IMR-90 (cell line): Measurements from ENCODE around the gene TNKS2. TPM values are rescaled to one million over a fixed set of nuclear protein-coding genes. Genes with fewer than 3 reads are reported as not detected.

Experiments
- ATAC-seq: fragments of 200-7000 bp; cut with Tn5 transposase; 2 replicates; pipeline ENCODE4 v1.9.1; 2020; ENCODE audit warnings: low read depth, mild to moderate bottlenecking, moderate library complexity
- BruUV-seq: library from RNA; stranded (reverse); fragments of 400-500 nt; replicated peaks from 2 replicates; lab custom pipeline; 2021; lab: Mats Ljungman, UMichigan
- CTCF ChIA-PET: fragments of 300-600 bp; formaldehyde crosslinking; extraction: SDS; loops from one replicate; lab custom pipeline; 2021; ENCODE audit warnings: antibody characterized with exemption; lab: Yijun Ruan, JAX
- POLR2A ChIA-PET: fragments of 300-600 bp; sonication (Branson Sonifier 250); formaldehyde crosslinking; loops from one replicate; lab custom pipeline; 2022; ENCODE audit warnings: antibody characterized with exemption; ENCODE audit not compliant: unreplicated experiment; lab: Charles Lee
- DNase-seq: peaks from one replicate; pipeline ENCODE4 v3.0.0; 2013
- H2AFZ ChIP-seq: replicated peaks from 2 replicates; pipeline ENCODE3; 2013; ENCODE audit warnings: low read length, mild to moderate bottlenecking; ENCODE audit not compliant: poor library complexity
- H2AK5ac ChIP-seq: 2 replicates; pipeline ENCODE4 v1.6.1; 2013; ENCODE audit warnings: low read depth, low read length, inconsistent platforms
- H2AK9ac ChIP-seq: replicated peaks from 2 replicates; pipeline ENCODE3; 2013; ENCODE audit warnings: mild to moderate bottlenecking, low read depth, low read length, moderate library complexity; ENCODE audit not compliant: poor library complexity
- H2BK120ac ChIP-seq: 2 replicates; pipeline ENCODE4 v1.6.1; 2013; ENCODE audit warnings: low read depth, low read length, inconsistent platforms
- H2BK15ac ChIP-seq: 3 replicates; pipeline ENCODE4 v1.6.1; 2013; ENCODE audit warnings: low read depth, low read length, inconsistent platforms
- H2BK20ac ChIP-seq: 2 replicates; pipeline ENCODE4 v1.6.1; 2013; ENCODE audit warnings: low read depth, mild to moderate bottlenecking, inconsistent platforms, low read length, moderate library complexity
- H2BK5ac ChIP-seq: 2 replicates; pipeline ENCODE4 v1.6.1; 2013; ENCODE audit warnings: mild to moderate bottlenecking, low read depth, low read length, inconsistent platforms; ENCODE audit not compliant: poor library complexity, severe bottlenecking
- H3K14ac ChIP-seq: replicated peaks from 2 replicates; pipeline ENCODE4 v1.6.1; 2013; ENCODE audit warnings: low read depth, low read length, inconsistent platforms
- H3K18ac ChIP-seq: 2 replicates; pipeline ENCODE4 v1.6.1; 2013; ENCODE audit warnings: low read depth, low read length, control low read depth
- H3K23ac ChIP-seq: 2 replicates; pipeline ENCODE4 v1.6.1; 2013; ENCODE audit warnings: low read depth, low read length, inconsistent platforms
- H3K27ac ChIP-seq: 2 replicates; pipeline ENCODE4 v1.5.1; 2013; ENCODE audit warnings: mild to moderate bottlenecking, control low read depth, low read length; ENCODE audit not compliant: insufficient read depth
- H3K27me3 ChIP-seq: 2 replicates; pipeline ENCODE4 v1.6.1; 2013; ENCODE audit warnings: low read length; ENCODE audit not compliant: control insufficient read depth, insufficient read depth
- H3K36me3 ChIP-seq: 2 replicates; pipeline ENCODE4 v1.6.1; 2013; ENCODE audit warnings: low read length, mixed read lengths; ENCODE audit not compliant: control insufficient read depth, insufficient read depth
- H3K4ac ChIP-seq: 2 replicates; pipeline ENCODE4 v1.6.1; 2013; ENCODE audit warnings: low read depth, low read length, inconsistent platforms
- H3K4me1 ChIP-seq: 2 replicates; pipeline ENCODE4 v1.6.1; 2013; ENCODE audit warnings: low read length, mixed read lengths; ENCODE audit not compliant: control insufficient read depth, insufficient read depth
- H3K4me2 ChIP-seq: 2 replicates; pipeline ENCODE4 v1.6.1; 2013; ENCODE audit warnings: low read depth, mild to moderate bottlenecking, control low read depth, low read length, moderate library complexity
- H3K4me3 ChIP-seq: 2 replicates; pipeline ENCODE4 v1.5.1; 2013; ENCODE audit warnings: low read depth, mild to moderate bottlenecking, control low read depth, low read length, moderate library complexity; ENCODE audit not compliant: insufficient read depth
- H3K56ac ChIP-seq: 2 replicates; pipeline ENCODE4 v1.6.1; 2013; ENCODE audit warnings: low read length, inconsistent platforms; ENCODE audit not compliant: insufficient read depth; ENCODE audit errors: extremely low read depth
- H3K79me1 ChIP-seq, 2 experiments: 2 replicates each; pipeline ENCODE4 v1.6.1; 2013; ENCODE audit warnings: low read length in 2 of 2, inconsistent platforms in 1 of 2, low read depth in 1 of 2
- H3K9ac ChIP-seq: 2 replicates; pipeline ENCODE4 v1.6.1; 2013; ENCODE audit warnings: low read depth, low read length, control low read depth
- H3K9me1 ChIP-seq: 2 replicates; pipeline ENCODE4 v1.6.1; 2013; ENCODE audit warnings: low read length, inconsistent platforms; ENCODE audit not compliant: insufficient read depth
- H3K9me3 ChIP-seq: 2 replicates; pipeline ENCODE4 v1.6.1; 2013; ENCODE audit warnings: low read length; ENCODE audit not compliant: control insufficient read depth, insufficient read depth
- H4K20me1 ChIP-seq: 2 replicates; pipeline ENCODE4 v1.6.1; 2013; ENCODE audit warnings: low read length, inconsistent platforms; ENCODE audit not compliant: insufficient read depth
- H4K5ac ChIP-seq: 2 replicates; pipeline ENCODE4 v1.6.1; 2013; ENCODE audit warnings: mild to moderate bottlenecking, low read depth, low read length, control low read depth
- H4K8ac ChIP-seq, 2 experiments: 2 replicates each; pipeline ENCODE4 v1.6.1; 2013; ENCODE audit warnings: low read depth in 2 of 2, low read length in 2 of 2, control low read depth in 1 of 2, inconsistent platforms in 1 of 2
- H4K91ac ChIP-seq: 2 replicates; pipeline ENCODE4 v1.6.1; 2013; ENCODE audit warnings: low read depth, low read length, inconsistent platforms; ENCODE audit not compliant: insufficient read depth
- CEBPB ChIP-seq: IDR thresholded peaks from 2 replicates; pipeline ENCODE4 v1.6.1; 2012; ENCODE audit warnings: low read depth, low read length, improper control_type of control experiment
- CTCF ChIP-seq: conservative IDR thresholded peaks from 2 replicates; pipeline ENCODE4 v1.5.1; 2012; ENCODE audit warnings: mild to moderate bottlenecking, low read depth, low read length, improper control_type of control experiment
- ELK1 ChIP-seq: fragments of 150-350 bp; IDR thresholded peaks from 2 replicates; pipeline ENCODE4 v1.6.1; 2016; ENCODE audit warnings: low read depth, mild to moderate bottlenecking, low read length, moderate library complexity, borderline replicate concordance
- FOS ChIP-seq: fragments of 150-350 bp; IDR thresholded peaks from 2 replicates; pipeline ENCODE4 v1.6.1; 2016; ENCODE audit warnings: low read depth, low read length
- MAFK ChIP-seq: IDR thresholded peaks from 2 replicates; pipeline ENCODE4 v1.6.1; 2012; ENCODE audit warnings: low read depth, low read length, improper control_type of control experiment
- MAZ ChIP-seq: IDR thresholded peaks from 2 replicates; pipeline ENCODE4 v1.6.1; 2012; ENCODE audit warnings: low read depth, mild to moderate bottlenecking, low read length, improper control_type of control experiment, moderate library complexity, borderline replicate concordance
- MXI1 ChIP-seq: IDR thresholded peaks from 2 replicates; pipeline ENCODE4 v1.6.1; 2012; ENCODE audit warnings: low read depth, mild to moderate bottlenecking, low read length, moderate library complexity, borderline replicate concordance
- POLR2A ChIP-seq: IDR thresholded peaks from 2 replicates; pipeline ENCODE4 v1.6.1; 2012; ENCODE audit warnings: mild to moderate bottlenecking, low read depth, low read length
- RAD21 ChIP-seq: IDR thresholded peaks from 2 replicates; pipeline ENCODE4 v1.6.1; 2012; ENCODE audit warnings: low read length, improper control_type of control experiment
- RCOR1 ChIP-seq: IDR thresholded peaks from 2 replicates; pipeline ENCODE4 v1.6.1; 2012; ENCODE audit warnings: mild to moderate bottlenecking, low read length, improper control_type of control experiment; ENCODE audit not compliant: insufficient replicate concordance
- RFX5 ChIP-seq: IDR thresholded peaks from 2 replicates; pipeline ENCODE4 v1.8.0; 2012; ENCODE audit warnings: low read depth, mild to moderate bottlenecking, low read length, moderate library complexity
- SMC3 ChIP-seq: fragments of 150-350 bp; IDR thresholded peaks from 2 replicates; pipeline ENCODE4 v1.6.1; 2016; ENCODE audit warnings: low read depth, mild to moderate bottlenecking, antibody characterized with exemption, low read length, moderate library complexity
- WGBS, 2 experiments: methylation state at CpG; one replicate each; pipeline versions ENCODE4 v1.1.5 to v1.1.7; 2013; ENCODE audit warnings: missing lambda C conversion rate in 2 of 2; ENCODE audit not compliant: insufficient read length in 1 of 2; ENCODE audit errors: extremely low coverage in 2 of 2; 5-methylcytosine and 5-hydroxymethylcytosine counted together
- dilution Hi-C: fragments of 300-500 bp; cut with HindIII; formaldehyde crosslinking; loops from one replicate; pipeline ENCODE4 v1.14.3; 2018; ENCODE audit warnings: low sequenced_read_pairs; ENCODE audit not compliant: unreplicated experiment
- in situ Hi-C: fragments of 300-500 bp; cut with MboI; formaldehyde crosslinking; loops from 3 replicates; pipeline ENCODE4 v1.14.3; 2019; ENCODE audit warnings: low sequenced_read_pairs, inconsistent platforms, mixed read lengths
- intact Hi-C: fragments of 100-400 bp; cut with micrococcal nuclease; formaldehyde crosslinking; loops from 2 replicates; pipeline ENCODE4 v1.10.0; 2022
- polyA plus RNA-seq, 3 experiments: library from polyadenylated mRNA; depleted of rRNA; stranded (reverse); fragments of >200 nt; gene quantifications; 2 replicates each; pipeline ENCODE4 v1.2.3, GENCODE V29; 2012; ENCODE audit warnings: low replicate concordance in 1 of 3
- total RNA-seq: library from RNA; depleted of rRNA; stranded (reverse); fragments of >200 nt; gene quantifications from 2 replicates; pipeline ENCODE4 v1.2.3, GENCODE V29; 2012
- TF ChIP-seq, protein P1 (sequence below): fragments of 150-350 bp; IDR thresholded peaks from 2 replicates; pipeline ENCODE4 v1.6.1; 2017; ENCODE audit warnings: mild to moderate bottlenecking, antibody characterized with exemption, low read length, low read depth

Gene TNKS2
- total and polyA plus RNA-seq, 2 of the 4 experiments (the other 2 are of a cell fraction): 17.0 to 41.4 TPM

- CTCF ChIA-PET: no interaction called here
- peak overlapping the region in 1 of 2 experiments; percentile 32; a peak in 2 of 4 replicates for H4K8ac ChIP-seq
- TF ChIP-seq MAZ: no peak
- TF ChIP-seq MXI1: no peak
- no peak for TF ChIP-seq MAFK
- peak; percentile 100 for TF ChIP-seq FOS
- TF ChIP-seq SMC3: no peak
- TF ChIP-seq RCOR1: peak; percentile 11
- TF ChIP-seq RAD21: no peak
- TF ChIP-seq CTCF: no peak
- no peak for TF ChIP-seq ELK1
- TF ChIP-seq CEBPB: peak; percentile 98
- TF ChIP-seq, protein P1, sequence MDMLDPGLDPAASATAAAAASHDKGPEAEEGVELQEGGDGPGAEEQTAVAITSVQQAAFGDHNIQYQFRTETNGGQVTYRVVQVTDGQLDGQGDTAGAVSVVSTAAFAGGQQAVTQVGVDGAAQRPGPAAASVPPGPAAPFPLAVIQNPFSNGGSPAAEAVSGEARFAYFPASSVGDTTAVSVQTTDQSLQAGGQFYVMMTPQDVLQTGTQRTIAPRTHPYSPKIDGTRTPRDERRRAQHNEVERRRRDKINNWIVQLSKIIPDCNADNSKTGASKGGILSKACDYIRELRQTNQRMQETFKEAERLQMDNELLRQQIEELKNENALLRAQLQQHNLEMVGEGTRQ: no peak
- no peak for TF ChIP-seq POLR2A
- no peak for TF ChIP-seq RFX5
Observed at GRCh38 chr10:91901784-91902677, 103.8 kb downstream of the TNKS2 start.

More at GRCh38 chr10:91901784-91902677, 103.8 kb downstream of the TNKS2 start:
- POLR2A ChIA-PET: no interaction called here
- Histone ChIP-seq H2AFZ (no peak overlapping the region), H2BK5ac (peak overlapping the region; percentile 30), H2AK5ac (no peak overlapping the region), H4K20me1 (no peaks in the 10 kb centered on the region), H2BK120ac (peak overlapping the region; percentile 22; the same call in 1 of the 2 replicates), H3K9me3 (no peaks in the 10 kb centered on the region), H3K4ac (peak overlapping the region; percentile 30; the same call in 1 of the 2 replicates), H3K56ac (no peak overlapping the region), H4K91ac (no peak overlapping the region; the same call in 1 of the 2 replicates), H3K23ac (no peak overlapping the region), H3K27me3 (no peaks in the 10 kb centered on the region), H2BK20ac (peak overlapping the region; percentile 47; the same call in 1 of the 2 replicates), H2BK15ac (0 out of 3 replicates have a peak overlapping the region, but pooled peaks have one; percentile 15), H2AK9ac (no peak overlapping the region), H3K4me2 (peak overlapping the region; percentile 31; the same call in 1 of the 2 replicates), H3K79me1 (peaks cover 0 to under 1% of the 10 kb centered on the region in 2 experiments; a peak in 1 of 4 replicates), H3K18ac (peak overlapping the region; percentile 54; the same call in 1 of the 2 replicates), H3K4me1 (peaks cover 2% of the 10 kb centered on the region), H4K5ac (no peak overlapping the region), H3K4me3 (no peak overlapping the region), H3K27ac (peak overlapping the region; percentile 33; the same call in 1 of the 2 replicates), H3K9ac (no peak overlapping the region), H3K36me3 (no peaks in the 10 kb centered on the region), H3K14ac (no peak overlapping the region), H3K9me1 (no peaks in the 10 kb centered on the region)
- ATAC-seq: peak; percentile 96
- BruUV-seq: no TSS peak
- in situ Hi-C loops (loop anchor here (25.0 kb wide), 2 partner anchors 515 to 990 kb away; partner anchors contain the start of gene ANKRD1), dilution Hi-C loops (no loop called here), intact Hi-C loops (no loop called here)
- peak; percentile 97 for DNase-seq
- WGBS, 2 experiments: no CpG with 5 or more reads among the region's 2 CpGs
